Trophoblast cell (in vitro differentiated cells and primary cell): Measurements from ENCODE around the gene ZSCAN25.

Source experiments
- DNase-seq, 2 donors: peaks; one replicate each; pipeline ENCODE4 v3.0.0-alpha.2; 2016
- H2AFZ ChIP-seq: 2 replicates; pipeline ENCODE4 v1.6.1; 2013; ENCODE audit warnings: low read length, moderate library complexity, mild to moderate bottlenecking; ENCODE audit not compliant: insufficient read depth, poor library complexity
- H2AK5ac ChIP-seq: 2 replicates; pipeline ENCODE4 v1.6.1; 2013; ENCODE audit warnings: mild to moderate bottlenecking, low read length
- H2BK120ac ChIP-seq: 2 replicates; pipeline ENCODE4 v1.6.1; 2013; ENCODE audit warnings: low read length, mild to moderate bottlenecking, moderate library complexity; ENCODE audit not compliant: insufficient read depth, poor library complexity
- H2BK12ac ChIP-seq: 2 replicates; pipeline ENCODE4 v1.6.1; 2013; ENCODE audit warnings: mild to moderate bottlenecking, low read length, moderate library complexity
- H2BK5ac ChIP-seq: 2 replicates; pipeline ENCODE4 v1.6.1; 2013; ENCODE audit warnings: low read length, low read depth, moderate library complexity, mild to moderate bottlenecking; ENCODE audit not compliant: poor library complexity
- H3K14ac ChIP-seq: 2 replicates; pipeline ENCODE4 v1.6.1; 2013; ENCODE audit warnings: mild to moderate bottlenecking, low read length
- H3K18ac ChIP-seq: 2 replicates; pipeline ENCODE4 v1.6.1; 2013; ENCODE audit warnings: mild to moderate bottlenecking, low read length
- H3K23ac ChIP-seq: 2 replicates; pipeline ENCODE4 v1.6.1; 2013; ENCODE audit warnings: low read length
- H3K27ac ChIP-seq: 2 replicates; pipeline ENCODE4 v1.5.1; 2013; ENCODE audit warnings: low read depth, mild to moderate bottlenecking, inconsistent platforms, low read length, moderate library complexity
- H3K27me3 ChIP-seq: 2 replicates; pipeline ENCODE4 v1.6.1; 2013; ENCODE audit warnings: inconsistent platforms, mild to moderate bottlenecking, low read length, moderate library complexity; ENCODE audit not compliant: insufficient read depth
- H3K36me3 ChIP-seq, 2 experiments: 1 replicate in 1 of 2; 2 replicates in 1 of 2; pipeline ENCODE4 v1.6.1; 2013; ENCODE audit warnings: low read length in 2 of 2, mild to moderate bottlenecking in 2 of 2, moderate library complexity in 1 of 2; ENCODE audit not compliant: insufficient read depth in 2 of 2, control insufficient read depth in 1 of 2
- H3K4ac ChIP-seq: 2 replicates; pipeline ENCODE4 v1.6.1; 2013; ENCODE audit warnings: low read depth, mild to moderate bottlenecking, low read length, moderate library complexity
- H3K4me1 ChIP-seq, 2 experiments: 1 replicate in 1 of 2; 2 replicates in 1 of 2; pipeline ENCODE4 v1.6.1; 2013; ENCODE audit warnings: low read length in 2 of 2, mild to moderate bottlenecking in 2 of 2, moderate library complexity in 1 of 2; ENCODE audit not compliant: insufficient read depth in 2 of 2, control insufficient read depth in 1 of 2
- H3K4me2 ChIP-seq: 2 replicates; pipeline ENCODE4 v1.6.1; 2013; ENCODE audit warnings: inconsistent platforms, mild to moderate bottlenecking, low read length, moderate library complexity
- H3K4me3 ChIP-seq: 2 replicates; pipeline ENCODE4 v1.5.1; 2013; ENCODE audit warnings: mild to moderate bottlenecking, low read depth, low read length, inconsistent platforms
- H3K79me1 ChIP-seq: one replicate; pipeline ENCODE4 v1.6.1; 2013; ENCODE audit warnings: low read length
- H3K79me2 ChIP-seq: 2 replicates; pipeline ENCODE4 v1.6.1; 2013; ENCODE audit warnings: low read length, mild to moderate bottlenecking; ENCODE audit not compliant: control insufficient read depth, insufficient read depth, poor library complexity
- H3K9ac ChIP-seq: 2 replicates; pipeline ENCODE4 v1.6.1; 2013; ENCODE audit warnings: mild to moderate bottlenecking, low read length
- H3K9me3 ChIP-seq: 2 replicates; pipeline ENCODE4 v1.6.1; 2013; ENCODE audit warnings: low read depth, mild to moderate bottlenecking, control low read depth, inconsistent platforms, low read length; ENCODE audit not compliant: insufficient read depth
- H4K12ac ChIP-seq: 2 replicates; pipeline ENCODE4 v1.6.1; 2013; ENCODE audit warnings: low read depth, mild to moderate bottlenecking, low read length, moderate library complexity
- H4K8ac ChIP-seq: 2 replicates; pipeline ENCODE4 v1.6.1; 2013; ENCODE audit warnings: low read depth, mild to moderate bottlenecking, low read length, moderate library complexity
- H4K91ac ChIP-seq: one replicate; pipeline ENCODE4 v1.6.1; 2013; ENCODE audit warnings: low read depth, mild to moderate bottlenecking, low read length, moderate library complexity
- WGBS: extraction: QIAGEN DNeasy Blood & Tissue Kit; methylation state at CpG from one replicate; pipeline ENCODE4 v1.1.7; 2013; ENCODE audit warnings: missing lambda C conversion rate; ENCODE audit not compliant: insufficient read length, insufficient coverage; ENCODE audit errors: extremely low coverage; 5-methylcytosine and 5-hydroxymethylcytosine counted together

Gene ZSCAN25

DNA sequence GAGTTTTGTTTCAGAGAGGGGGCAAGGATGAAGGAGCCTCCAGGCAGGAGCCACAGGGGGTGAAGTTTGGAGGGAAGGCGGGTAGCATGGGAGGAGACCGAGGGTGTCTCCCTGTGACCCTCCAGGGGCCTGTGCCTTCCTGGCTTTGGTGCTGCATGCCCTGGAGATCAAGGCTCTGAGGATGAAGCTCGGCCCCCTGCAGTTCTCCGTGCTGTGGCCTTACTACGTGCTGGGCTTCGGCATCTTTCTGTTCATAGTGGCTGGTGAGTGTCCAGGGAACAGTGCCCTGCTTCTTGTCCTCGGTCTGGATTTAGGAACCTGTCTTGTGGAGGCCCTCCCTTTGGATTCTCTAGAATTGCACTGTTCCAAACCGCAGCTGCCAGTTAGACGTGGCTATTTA lies 9.2 kb upstream of the ZSCAN25 start:
- H3K36me3 ChIP-seq = no peaks in the 10 kb centered on the region
- H3K4ac ChIP-seq = no peak overlapping the region
- H4K12ac ChIP-seq = no peak overlapping the region
- no peaks in the 10 kb centered on the region for H3K79me1 ChIP-seq
- H4K8ac ChIP-seq = no peak overlapping the region
- H3K4me2 ChIP-seq = no peak overlapping the region
- no peak overlapping the region for H4K91ac ChIP-seq
- DNase-seq = no peak
- no CpG with 5 or more reads among the region's 9 CpGs for WGBS
- H3K4me3 ChIP-seq = no peak overlapping the region
- no peaks in the 10 kb centered on the region for H3K4me1 ChIP-seq
- no peak overlapping the region for H3K23ac ChIP-seq
- peaks cover 2% of the 10 kb centered on the region for H3K9me3 ChIP-seq
- no peak overlapping the region for H3K18ac ChIP-seq
- H3K27ac ChIP-seq = no peak overlapping the region
- H3K14ac ChIP-seq = no peak overlapping the region
- no peaks in the 10 kb centered on the region for H3K27me3 ChIP-seq
- no peaks in the 10 kb centered on the region for H3K79me2 ChIP-seq
- no peak overlapping the region for H2BK5ac ChIP-seq
- no peak overlapping the region for H2BK12ac ChIP-seq
- no peak overlapping the region for H2BK120ac ChIP-seq
- H3K9ac ChIP-seq = no peak overlapping the region
- H2AK5ac ChIP-seq = no peak overlapping the region
- no peak overlapping the region for H2AFZ ChIP-seq

- no peak for DNase-seq
- peaks cover 10% of the 10 kb centered on the region for H3K79me2 ChIP-seq
- H3K9me3 ChIP-seq = peaks cover 2% of the 10 kb centered on the region
- H3K27me3 ChIP-seq = no peaks in the 10 kb centered on the region
- peaks cover 7 to 12% of the 10 kb centered on the region in 2 experiments for H3K4me1 ChIP-seq
- no peak overlapping the region for H3K4me3 ChIP-seq
- no peak overlapping the region for H4K12ac ChIP-seq
- no peak overlapping the region for H3K9ac ChIP-seq
- no peak overlapping the region for H2AFZ ChIP-seq
- H3K4me2 ChIP-seq = no peak overlapping the region
- no peak overlapping the region for H4K8ac ChIP-seq
- no peak overlapping the region for H3K14ac ChIP-seq
- no peak overlapping the region for H4K91ac ChIP-seq
- H2BK5ac ChIP-seq = no peak overlapping the region
- no peak overlapping the region for H2BK120ac ChIP-seq
- H3K27ac ChIP-seq = no peak overlapping the region
- no peak overlapping the region for H2AK5ac ChIP-seq
- peaks cover 1 to 2% of the 10 kb centered on the region in 2 experiments for H3K36me3 ChIP-seq
- WGBS = no CpG with 5 or more reads among the region's 3 CpGs
- peaks cover 19% of the 10 kb centered on the region for H3K79me1 ChIP-seq
- no peak overlapping the region for H3K23ac ChIP-seq
- H2BK12ac ChIP-seq = no peak overlapping the region
- H3K18ac ChIP-seq = no peak overlapping the region
- H3K4ac ChIP-seq = no peak overlapping the region
Observed at GRCh38 chr7:99614495-99614894, 2.3 kb upstream of the ZSCAN25 start.

GRCh38 chr7:99615989-99616358 lies 772 bp upstream of the ZSCAN25 start:
- peak overlapping the region; percentile 94 for H4K91ac ChIP-seq
- H2AK5ac ChIP-seq = no peak overlapping the region
- no peak overlapping the region for H3K27ac ChIP-seq
- H2BK5ac ChIP-seq = no peak overlapping the region
- no peak overlapping the region for H2BK120ac ChIP-seq
- H3K79me1 ChIP-seq = peaks cover 26% of the 10 kb centered on the region
- H3K18ac ChIP-seq = no peak overlapping the region
- WGBS = no CpG with 5 or more reads among the region's 5 CpGs
- no peak overlapping the region for H2BK12ac ChIP-seq
- peak overlapping the region; percentile 98 for H2AFZ ChIP-seq
- H4K8ac ChIP-seq = peak overlapping the region; percentile 98
- H3K4me3 ChIP-seq = no peak overlapping the region
- H3K27me3 ChIP-seq = no peaks in the 10 kb centered on the region
- no peak overlapping the region for H3K14ac ChIP-seq
- no peak for DNase-seq
- H3K23ac ChIP-seq = no peak overlapping the region
- H3K4me2 ChIP-seq = peak overlapping the region; percentile 69
- peaks cover 16 to 21% of the 10 kb centered on the region in 2 experiments for H3K4me1 ChIP-seq
- no peak overlapping the region for H3K9ac ChIP-seq
- H3K9me3 ChIP-seq = peaks cover 2% of the 10 kb centered on the region
- H3K4ac ChIP-seq = no peak overlapping the region
- H3K36me3 ChIP-seq = peaks cover 11 to 16% of the 10 kb centered on the region in 2 experiments
- peaks cover 15% of the 10 kb centered on the region for H3K79me2 ChIP-seq
- peak overlapping the region; percentile 91 for H4K12ac ChIP-seq

GRCh38 chr7:99617192-99617781 lies 541 bp downstream of the ZSCAN25 start:
- Histone ChIP-seq H3K4ac (peak overlapping the region; percentile 94), H3K4me1 (peaks cover 19 to 26% of the 10 kb centered on the region in 2 experiments), H4K8ac (peak overlapping the region; percentile 78), H3K27me3 (no peaks in the 10 kb centered on the region), H4K91ac (peak overlapping the region; percentile 52), H3K4me2 (peak overlapping the region; percentile 69), H3K23ac (no peak overlapping the region), H2AFZ (peak overlapping the region; percentile 79), H3K9ac (peak overlapping the region; percentile 95), H2BK120ac (peak overlapping the region; percentile 79), H2AK5ac (peak overlapping the region; percentile 87), H3K18ac (peak overlapping the region; percentile 88), H3K27ac (peak overlapping the region; percentile 75), H2BK12ac (no peak overlapping the region), H2BK5ac (peak overlapping the region; percentile 74), H3K79me2 (peaks cover 15% of the 10 kb centered on the region), H3K79me1 (peaks cover 26% of the 10 kb centered on the region), H3K4me3 (peak overlapping the region; percentile 97), H4K12ac (peak overlapping the region; percentile 92), H3K14ac (peak overlapping the region; percentile 62), H3K9me3 (no peaks in the 10 kb centered on the region), H3K36me3 (peaks cover 20 to 26% of the 10 kb centered on the region in 2 experiments)
- no peak for DNase-seq
- no CpG with 5 or more reads among the region's 22 CpGs for WGBS
